Kidney epithelial cell (primary cell): ENCODE measurements around the gene ZNF423. TPM values are rescaled to one million over a fixed set of nuclear protein-coding genes. Genes with fewer than 3 reads are reported as not detected.

Experiments
- DNase-seq: peaks from one replicate; pipeline ENCODE4 v3.0.0-alpha.2; 2010; ENCODE audit warnings: low read depth
- H3K27me3 ChIP-seq: 2 replicates; pipeline ENCODE4 v1.6.0; 2011; ENCODE audit warnings: low read length; ENCODE audit not compliant: control insufficient read depth, insufficient read depth
- H3K36me3 ChIP-seq: 2 replicates; pipeline ENCODE4 v1.5.1; 2011; ENCODE audit warnings: low read length; ENCODE audit not compliant: control insufficient read depth, insufficient read depth
- H3K4me3 ChIP-seq: 2 replicates; pipeline ENCODE4 v1.5.1; 2011; ENCODE audit warnings: low read depth, mild to moderate bottlenecking, control low read depth, low read length
- CTCF ChIP-seq: IDR thresholded peaks from 2 replicates; pipeline ENCODE4 v1.5.1; 2011; ENCODE audit warnings: mild to moderate bottlenecking, moderate library complexity, low read length, control low read depth, inconsistent platforms; ENCODE audit not compliant: insufficient read depth, poor library complexity, severe bottlenecking
- total RNA-seq: library from RNA; depleted of rRNA; stranded (reverse); fragments of >200 nt; gene quantifications from 2 replicates; pipeline ENCODE4 v1.2.3, GENCODE V29; 2015

The ZNF423 gene
- total RNA-seq, 1 donor from 2014 or later: 3.6 TPM

GRCh38 chr16:49637933-49638672 is 217.8 kb downstream of the ZNF423 start:
- Histone ChIP-seq H3K36me3 (no peaks in the 10 kb centered on the region), H3K27me3 (no peaks in the 10 kb centered on the region), H3K4me3 (no peak overlapping the region)
- TF ChIP-seq CTCF: no peak
- DNase-seq: no peak

- Histone ChIP-seq H3K27me3 (no peaks in the 10 kb centered on the region), H3K36me3 (no peaks in the 10 kb centered on the region), H3K4me3 (no peak overlapping the region)
- no peak for DNase-seq
- no peak for TF ChIP-seq CTCF
Observed at GRCh38 chr16:49637511-49637910, 218.4 kb downstream of the ZNF423 start.

GRCh38 chr16:49636608-49637007 is 219.3 kb downstream of the ZNF423 start:
- TF ChIP-seq CTCF: no peak
- Histone ChIP-seq H3K4me3 (no peak overlapping the region), H3K36me3 (no peaks in the 10 kb centered on the region), H3K27me3 (no peaks in the 10 kb centered on the region)
- DNase-seq: no peak

- no peak for DNase-seq
- H3K36me3 ChIP-seq: no peaks in the 10 kb centered on the region
- no peak for TF ChIP-seq CTCF
- no peak overlapping the region for H3K4me3 ChIP-seq
- no peaks in the 10 kb centered on the region for H3K27me3 ChIP-seq
Observed at GRCh38 chr16:49635591-49636581, 220.0 kb downstream of the ZNF423 start.

- TF ChIP-seq CTCF: no peak
- no peak for DNase-seq
- no peak overlapping the region for H3K4me3 ChIP-seq
- no peaks in the 10 kb centered on the region for H3K27me3 ChIP-seq
- H3K36me3 ChIP-seq: no peaks in the 10 kb centered on the region
Observed at GRCh38 chr16:49635009-49635350, 220.9 kb downstream of the ZNF423 start.
